ENCODE measurements around the gene ZNF500.

GRCh38 chr16:4736546-4736945 is 30.4 kb downstream of the ZNF500 start:
- TF ChIP-seq POLR2A (IDR thresholded peaks at IDR 0.05) = no peak
- TF ChIP-seq CTCF (IDR thresholded peaks at IDR 0.05) = no peak
